HK-2 (cell line): ENCODE measurements around the gene ZPLD1.

Experiments
- DNase-seq: peaks from one replicate; pipeline ENCODE4 v3.0.0-alpha.2; 2018; ENCODE audit not compliant: unreplicated experiment

The ZPLD1 gene

GRCh38 chr3:102434715-102435114 is at the start of gene ZPLD1:
Gene ZPLD1, plus strand, starts transcription at chr3:102435015. Its CDS starts 3,473 bp downstream, at chr3:102438488.
- no peak for DNase-seq

DNA sequence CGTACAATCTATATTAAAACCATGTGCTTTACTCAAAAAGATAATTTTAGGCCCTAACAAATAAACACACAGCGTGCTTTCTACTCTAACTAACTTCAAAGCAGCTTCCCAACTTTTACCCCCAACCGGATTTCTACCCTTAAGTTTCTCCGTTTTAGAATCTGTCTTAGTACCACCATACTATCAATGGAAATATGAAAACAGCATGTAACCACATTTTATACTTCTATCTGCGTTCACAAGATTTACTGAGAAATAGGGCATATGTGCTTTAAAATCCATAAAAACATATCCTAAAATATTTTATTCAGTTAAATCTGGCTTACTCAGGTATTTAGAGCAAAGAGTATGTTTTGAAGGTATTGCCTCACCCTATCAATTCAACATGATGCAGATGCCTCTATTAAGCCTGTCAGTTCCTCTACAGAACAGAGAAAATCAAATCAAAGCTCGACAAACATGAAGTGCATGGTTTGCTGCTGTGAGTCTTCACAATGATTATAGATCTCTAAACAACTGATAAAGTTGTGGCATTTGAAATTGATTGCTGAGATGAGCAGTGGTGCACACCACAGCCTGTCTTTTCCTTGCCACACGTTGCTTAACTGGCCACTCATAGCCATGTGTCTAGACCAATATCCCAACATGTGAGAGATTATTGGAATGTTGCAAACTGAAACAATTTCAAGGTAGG is 44.5 kb upstream of the ZPLD1 start:
- no peak for DNase-seq

DNA sequence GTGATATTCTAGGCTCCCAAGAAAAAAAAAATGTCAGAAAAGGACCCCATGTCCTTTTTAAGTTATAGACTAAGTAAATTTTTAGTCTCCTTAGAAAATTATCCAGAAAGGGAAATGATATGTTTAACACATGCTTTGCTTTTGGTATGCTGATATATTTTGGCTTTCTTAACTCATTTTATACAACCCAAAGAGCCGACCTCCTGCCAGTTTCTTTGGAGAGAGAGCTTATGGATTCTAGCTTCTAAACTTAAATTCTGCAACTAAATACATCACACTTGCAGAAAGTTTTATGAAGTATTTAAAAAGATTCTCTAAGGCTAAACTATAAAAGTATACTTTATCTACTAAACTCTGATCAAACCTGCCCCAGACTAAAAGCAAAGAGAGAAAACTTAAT is 43.9 kb upstream of the ZPLD1 start:
- DNase-seq = no peak

DNA sequence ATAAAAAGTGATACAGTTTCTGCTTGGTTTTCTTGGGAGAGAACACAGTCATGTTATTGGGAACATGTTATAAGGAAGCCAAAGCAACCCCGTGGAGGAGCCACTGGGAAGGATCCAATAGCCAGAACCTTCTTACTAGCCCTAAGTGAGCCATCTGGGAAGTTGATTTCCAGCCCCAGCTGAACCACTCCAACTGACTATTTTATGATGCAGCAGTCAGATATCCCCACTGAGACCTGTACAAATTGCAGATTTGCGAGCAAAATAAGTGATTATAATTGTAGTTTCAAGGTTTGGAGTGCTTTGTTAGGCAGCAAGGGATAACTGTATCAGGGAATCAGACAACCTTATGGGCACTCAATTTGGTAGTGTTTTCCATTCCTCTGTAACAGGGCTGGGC is 43.3 kb upstream of the ZPLD1 start:
- no peak for DNase-seq

- DNase-seq = no peak
Measured at GRCh38 chr3:102394517-102394916, 40.3 kb upstream of the ZPLD1 start.

GRCh38 chr3:102398176-102398575 is 36.6 kb upstream of the ZPLD1 start:
- no peak for DNase-seq

DNA sequence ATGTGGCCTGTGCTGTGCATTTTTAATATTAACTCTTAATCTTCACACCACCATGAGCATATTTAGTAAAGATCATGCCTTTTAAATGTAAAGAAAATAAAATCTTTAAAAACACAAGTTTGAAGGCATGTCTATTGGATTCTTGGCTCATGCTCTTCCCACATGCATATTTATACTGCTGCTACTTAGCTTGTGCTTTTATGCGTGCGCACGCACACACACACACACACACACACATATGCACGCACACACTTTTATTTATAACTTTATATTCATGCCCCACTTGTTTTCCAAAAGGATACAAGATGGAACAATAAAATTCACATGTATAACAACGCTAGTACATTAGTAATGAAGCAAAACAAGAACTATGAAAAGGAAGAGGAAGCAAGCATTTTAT is 36.1 kb upstream of the ZPLD1 start:
- DNase-seq = no peak

GRCh38 chr3:102400142-102400541 is 34.7 kb upstream of the ZPLD1 start:
- peak; percentile 11 for DNase-seq

- DNase-seq = peak; percentile 35
Measured at GRCh38 chr3:102400766-102401165, 34.0 kb upstream of the ZPLD1 start.

DNA sequence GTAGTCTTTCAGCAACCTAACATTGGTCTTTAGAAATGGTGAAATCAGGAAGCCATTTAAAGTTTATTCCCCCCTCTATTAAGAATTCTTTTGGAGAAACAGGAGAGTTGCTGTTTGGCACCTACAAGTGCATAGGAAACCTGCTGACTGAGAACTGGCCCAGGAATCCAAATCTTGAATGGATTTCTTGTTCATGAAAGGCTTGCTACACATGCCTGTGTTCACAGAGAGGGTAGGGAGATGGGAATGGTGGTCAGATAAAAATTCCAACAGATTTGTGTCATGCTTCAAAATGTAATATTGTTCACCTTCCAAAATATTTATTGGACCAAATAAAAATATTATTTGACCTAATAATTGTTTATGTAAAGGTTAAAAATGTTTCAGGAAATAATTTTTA is 24.2 kb upstream of the ZPLD1 start:
- no peak for DNase-seq

- no peak for DNase-seq
Measured at GRCh38 chr3:102415553-102415952, 19.3 kb upstream of the ZPLD1 start.

DNA sequence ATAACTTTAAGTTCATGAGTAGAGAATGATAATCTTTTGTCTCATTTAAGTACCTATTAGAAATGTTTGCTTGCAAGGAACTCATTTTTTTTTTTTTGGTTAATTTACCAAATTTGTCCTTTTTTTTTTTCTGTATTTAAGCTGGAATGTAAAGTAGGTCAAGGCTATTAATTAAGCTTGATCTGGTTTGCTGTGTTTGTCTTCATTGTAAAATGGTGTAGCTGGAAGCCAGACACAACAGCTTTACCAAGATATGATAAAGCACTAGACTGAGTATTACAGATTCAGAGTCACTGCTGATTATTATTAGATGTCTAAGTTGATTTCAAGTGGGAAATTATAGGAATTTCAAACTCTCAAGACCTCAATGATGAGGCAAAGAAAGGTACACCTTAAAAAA is 15.0 kb upstream of the ZPLD1 start:
- DNase-seq = no peak

DNA sequence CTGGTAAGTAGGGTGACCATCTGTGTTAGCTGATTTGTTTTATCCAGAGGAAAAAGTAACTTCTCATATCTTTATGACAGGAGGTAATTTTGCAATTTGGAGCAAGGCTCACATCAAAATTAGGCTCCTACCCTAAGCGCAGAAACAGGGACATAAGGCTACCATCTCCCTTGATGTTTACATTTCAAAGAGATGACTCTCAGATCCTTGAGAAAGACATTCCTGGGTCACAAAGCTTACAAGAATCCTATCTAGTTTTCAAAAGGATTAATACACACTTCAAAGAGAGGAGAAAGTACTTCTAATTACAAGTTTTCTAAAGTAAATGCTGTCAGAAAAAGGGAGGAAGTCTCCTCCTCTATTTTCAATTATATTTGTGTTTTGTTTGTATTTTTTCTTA is 7.0 kb downstream of the ZPLD1 start:
- DNase-seq = no peak

DNA sequence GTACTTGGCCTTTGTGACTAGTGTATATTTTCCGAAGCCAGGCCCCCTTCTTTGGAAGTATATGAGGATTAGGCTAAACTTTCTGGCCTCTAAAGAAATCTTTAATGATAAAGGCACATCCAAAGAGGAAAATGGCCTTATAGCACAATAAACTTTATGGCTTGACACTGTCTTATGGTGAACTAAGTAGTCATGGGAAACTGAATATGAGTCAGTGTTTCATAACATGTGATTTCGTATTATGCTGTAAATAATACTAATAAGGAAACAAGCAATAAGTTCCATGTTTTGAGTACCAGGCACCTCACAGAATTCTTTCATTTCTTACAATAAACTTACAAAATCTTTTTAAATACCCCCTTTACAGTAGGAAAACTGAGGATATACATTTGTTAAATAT is 8.2 kb downstream of the ZPLD1 start:
- DNase-seq = no peak

DNA sequence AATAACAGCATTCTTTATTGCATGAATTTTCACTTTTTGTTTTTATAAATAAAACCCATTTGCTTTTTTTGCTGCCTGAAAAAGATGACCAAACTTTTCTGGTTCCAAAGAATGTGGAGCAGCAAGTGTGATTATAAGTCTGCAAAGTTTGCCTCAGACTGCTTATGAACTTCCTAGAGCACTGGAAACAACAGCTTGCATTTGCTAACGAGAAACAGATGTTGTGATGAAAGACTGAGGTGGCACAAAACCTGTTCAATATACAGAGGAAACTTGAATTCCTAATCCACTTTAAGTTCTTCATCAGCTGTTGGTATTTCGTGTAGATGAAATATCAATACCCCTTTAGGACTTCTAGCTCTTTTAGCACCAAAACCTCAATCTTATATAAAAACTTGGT is 9.3 kb downstream of the ZPLD1 start:
- DNase-seq = no peak

DNA sequence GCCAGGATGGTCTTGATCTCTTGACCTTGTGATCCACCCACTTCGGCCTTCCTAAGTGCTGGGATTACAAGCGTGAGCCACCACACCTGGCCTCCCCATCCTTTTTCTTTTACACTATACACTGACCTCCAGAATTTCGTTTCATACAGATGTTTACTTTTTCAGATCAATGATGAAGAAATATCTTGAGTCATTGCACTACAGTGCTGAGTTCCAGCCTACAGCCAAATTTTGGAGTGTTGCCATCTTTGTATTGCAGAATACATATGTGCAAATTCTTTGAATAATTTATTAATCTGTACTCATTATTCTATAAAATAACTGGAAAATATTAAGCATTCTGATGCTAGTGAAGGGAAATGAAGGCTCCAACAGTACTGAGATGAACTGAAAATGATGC is 12.5 kb downstream of the ZPLD1 start:
- no peak for DNase-seq

DNA sequence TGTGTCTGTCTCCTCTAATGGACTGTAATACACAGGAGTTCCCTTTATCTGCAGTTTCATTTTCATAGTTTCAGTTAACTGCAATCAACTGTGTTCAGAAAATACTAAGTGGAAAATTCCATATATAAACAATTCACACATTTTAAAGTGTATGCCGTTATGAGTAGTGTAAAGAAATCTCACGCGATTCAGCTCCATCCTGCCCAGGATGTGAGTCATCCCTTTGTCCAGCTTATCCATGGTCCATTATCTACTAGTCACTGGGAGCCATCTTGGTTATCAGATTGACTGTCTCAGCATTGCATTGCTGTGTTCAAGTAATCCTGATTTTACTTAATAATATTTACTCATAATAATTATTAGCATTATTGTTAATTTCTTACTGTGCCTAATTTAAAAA is 14.5 kb downstream of the ZPLD1 start:
- no peak for DNase-seq

GRCh38 chr3:102449930-102450329 is 15.1 kb downstream of the ZPLD1 start:
- no peak for DNase-seq

DNA sequence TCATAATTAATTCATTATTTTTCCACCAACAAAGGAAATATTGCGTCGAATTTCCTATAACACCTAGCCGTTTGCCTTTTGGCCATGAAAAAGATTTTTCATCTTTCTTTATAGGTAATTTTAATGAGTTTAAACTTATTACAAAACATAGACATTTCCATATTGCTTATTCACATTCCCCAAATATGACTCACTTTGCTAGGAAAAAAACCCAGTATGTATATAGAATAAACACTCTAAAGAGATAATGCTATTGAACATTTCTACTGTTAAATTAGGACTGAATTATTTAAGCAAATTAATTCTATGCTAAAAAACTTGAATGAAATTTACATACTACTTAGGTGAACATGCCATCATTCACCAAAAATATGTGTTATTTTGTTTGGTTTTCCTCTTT is 16.2 kb downstream of the ZPLD1 start:
- DNase-seq = no peak

DNA sequence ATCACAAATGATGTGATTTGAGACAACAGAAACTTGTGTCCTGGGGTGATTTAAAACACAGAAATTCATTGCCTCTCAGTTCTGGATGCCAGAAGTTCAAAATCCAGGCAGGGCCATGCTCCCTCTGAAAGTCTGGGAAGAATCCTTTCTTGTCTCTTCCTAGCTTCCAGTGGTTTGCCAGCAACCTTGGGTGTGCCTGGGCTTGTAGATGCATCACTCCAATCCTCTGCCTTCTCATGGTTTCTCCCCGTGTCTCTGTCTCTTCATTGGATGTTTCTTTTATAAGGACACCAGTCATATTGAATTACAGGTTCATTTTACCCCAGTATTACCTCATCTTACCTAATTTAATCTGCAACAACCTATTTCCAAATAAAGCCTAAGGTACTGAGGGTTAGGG is 16.7 kb downstream of the ZPLD1 start:
- no peak for DNase-seq

GRCh38 chr3:102454181-102454580 is 19.4 kb downstream of the ZPLD1 start:
- no peak for DNase-seq

DNA sequence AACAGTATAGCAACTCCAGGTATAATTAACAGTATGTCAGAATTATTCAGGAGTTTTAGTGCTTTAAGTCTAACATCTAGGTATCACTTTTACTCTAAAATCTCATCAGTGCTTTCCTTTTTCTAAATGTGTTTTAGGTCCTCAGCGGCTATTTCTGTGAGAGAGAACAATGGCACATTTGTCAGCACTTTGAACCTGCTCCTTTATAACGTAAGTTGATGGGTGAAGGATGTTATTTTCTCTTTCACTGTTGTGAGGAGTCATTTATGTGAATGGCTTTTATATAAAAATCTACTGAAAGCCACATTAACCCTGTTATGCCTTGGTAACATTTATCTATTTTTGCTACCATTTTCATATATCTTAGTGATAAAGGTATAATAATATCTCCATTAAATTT is 22.8 kb downstream of the ZPLD1 start:
- DNase-seq = no peak

DNA sequence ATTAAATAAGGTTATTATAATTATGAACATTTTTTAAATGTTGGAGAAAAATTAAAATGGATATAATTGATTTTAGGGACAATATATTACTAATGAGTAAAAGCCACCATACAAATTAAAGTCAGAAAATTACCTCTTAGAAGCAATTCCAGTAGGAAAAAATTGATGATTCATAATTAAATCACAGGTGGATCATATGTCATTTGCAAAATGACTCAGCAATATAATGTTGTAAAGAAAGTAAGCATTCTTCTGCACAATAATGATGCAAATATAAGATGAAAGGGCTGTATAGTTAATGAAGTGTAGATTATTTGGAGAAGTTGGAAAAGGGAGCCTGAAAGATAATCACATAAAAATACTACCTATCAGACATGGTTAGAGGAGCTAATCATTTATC is 25.8 kb downstream of the ZPLD1 start:
- DNase-seq = no peak

DNA sequence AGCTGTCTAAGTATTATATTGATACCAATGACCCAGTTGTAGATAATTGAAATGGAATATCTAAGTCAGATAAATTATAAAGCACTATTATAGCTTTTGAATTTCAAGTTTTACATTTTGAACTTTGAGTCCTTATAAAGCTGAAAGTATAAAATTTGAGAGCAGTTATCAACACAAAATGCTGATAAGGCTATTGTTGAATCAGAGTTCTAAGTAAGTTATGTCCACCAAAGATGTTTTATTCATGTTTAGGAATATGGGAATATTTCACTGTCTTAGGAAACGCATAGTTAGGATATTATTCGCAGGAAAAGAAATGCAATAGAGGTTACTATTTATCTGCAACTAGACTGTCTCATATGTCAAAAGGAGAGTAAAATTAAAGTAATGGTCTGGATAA is 29.4 kb downstream of the ZPLD1 start:
- DNase-seq = no peak
